Measurements from ENCODE around the gene DUOXA1.

DUOXA1 gene

GRCh38 chr15:45113380-45113990 is 16.2 kb downstream of the DUOXA1 start:
- peaks cover 28% of the 10 kb centered on the region for H3K4me1 ChIP-seq (ENCODE audit: control insufficient read depth, insufficient read depth, low read depth, low read length)
- WGBS = 5% methylated on average over 11 of the region's 14 CpGs
- DNase-seq = no peak
- no peak overlapping the region for H3K4ac ChIP-seq (ENCODE audit: low read depth in 1 of 2, low read length in 2 of 2)
- H3K14ac ChIP-seq (ENCODE audit: low read length in 2 of 2) = no peak overlapping the region
- H3K27ac ChIP-seq (ENCODE audit: low read length, poor library complexity, severe bottlenecking) = no peak overlapping the region
- no peaks in the 10 kb centered on the region for H3K36me3 ChIP-seq (ENCODE audit: control insufficient read depth in 1 of 2, insufficient read depth in 2 of 2, low read depth in 1 of 2, low read length in 2 of 2)
- H2BK120ac ChIP-seq (ENCODE audit: low read depth, low read length) = no peak overlapping the region
- no peaks in the 10 kb centered on the region for H3K79me1 ChIP-seq (replicated peaks; ENCODE audit: low read length, poor library complexity, severe bottlenecking)
- H4K8ac ChIP-seq (ENCODE audit: low read length) = no peak overlapping the region
- H3K4me2 ChIP-seq (ENCODE audit: low read length, poor library complexity, severe bottlenecking) = no peak overlapping the region
- H2BK15ac ChIP-seq (ENCODE audit: low read depth, poor library complexity, severe bottlenecking) = no peak overlapping the region
- peaks cover 86% of the 10 kb centered on the region in 2 experiments for H3K27me3 ChIP-seq (ENCODE audit: control insufficient read depth in 1 of 2, insufficient read depth in 1 of 2, low read length in 2 of 2)
- no peaks in the 10 kb centered on the region for H3K9me3 ChIP-seq (ENCODE audit: control insufficient read depth, low read length)
- no peak overlapping the region for H2AFZ ChIP-seq (ENCODE audit: low read depth, low read length)
- no peak overlapping the region for H3K23ac ChIP-seq (ENCODE audit: low read length in 2 of 2)
- H3K4me3 ChIP-seq (ENCODE audit: insufficient read depth in 1 of 2, low read depth in 1 of 2, low read length in 2 of 2) = no peak overlapping the region
- no peak overlapping the region for H2BK5ac ChIP-seq (ENCODE audit: low read depth, low read length, poor library complexity, severe bottlenecking)
- H3K18ac ChIP-seq (ENCODE audit: low read depth in 1 of 2, low read length in 2 of 2) = no peak overlapping the region
- H4K91ac ChIP-seq (ENCODE audit: low read length) = no peak overlapping the region
- H2BK12ac ChIP-seq (ENCODE audit: low read length in 2 of 2) = no peak overlapping the region
- H2AK5ac ChIP-seq (ENCODE audit: low read length, severe bottlenecking) = no peak overlapping the region
- no peak overlapping the region for H3K9ac ChIP-seq (ENCODE audit: low read length)

GRCh38 chr15:45112591-45113379 is 16.9 kb downstream of the DUOXA1 start:
- H3K27me3 ChIP-seq (ENCODE audit: control insufficient read depth in 1 of 2, insufficient read depth in 1 of 2, low read length in 2 of 2) = peaks cover 84 to 89% of the 10 kb centered on the region in 2 experiments
- H2AK5ac ChIP-seq (ENCODE audit: low read length, severe bottlenecking) = no peak overlapping the region
- no peaks in the 10 kb centered on the region for H3K36me3 ChIP-seq (ENCODE audit: control insufficient read depth in 1 of 2, insufficient read depth in 2 of 2, low read depth in 1 of 2, low read length in 2 of 2)
- no peak overlapping the region for H3K23ac ChIP-seq (ENCODE audit: low read length in 2 of 2)
- no peak overlapping the region for H2BK12ac ChIP-seq (ENCODE audit: low read length in 2 of 2)
- no peak overlapping the region for H4K8ac ChIP-seq (ENCODE audit: low read length)
- no peak for DNase-seq
- no peak overlapping the region for H3K18ac ChIP-seq (ENCODE audit: low read depth in 1 of 2, low read length in 2 of 2)
- H2BK120ac ChIP-seq (ENCODE audit: low read depth, low read length) = no peak overlapping the region
- no peak overlapping the region for H2AFZ ChIP-seq (ENCODE audit: low read depth, low read length)
- no peak overlapping the region for H3K4me2 ChIP-seq (ENCODE audit: low read length, poor library complexity, severe bottlenecking)
- H3K4ac ChIP-seq (ENCODE audit: low read depth in 1 of 2, low read length in 2 of 2) = no peak overlapping the region
- peak overlapping the region in 1 of 2 experiments; percentile 8 for H3K4me3 ChIP-seq (ENCODE audit: insufficient read depth in 1 of 2, low read depth in 1 of 2, low read length in 2 of 2)
- no peaks in the 10 kb centered on the region for H3K79me1 ChIP-seq (replicated peaks; ENCODE audit: low read length, poor library complexity, severe bottlenecking)
- H3K9me3 ChIP-seq (ENCODE audit: control insufficient read depth, low read length) = no peaks in the 10 kb centered on the region
- no peak overlapping the region for H3K14ac ChIP-seq (ENCODE audit: low read length in 2 of 2)
- no peak overlapping the region for H3K9ac ChIP-seq (ENCODE audit: low read length)
- no peak overlapping the region for H2BK5ac ChIP-seq (ENCODE audit: low read depth, low read length, poor library complexity, severe bottlenecking)
- H2BK15ac ChIP-seq (ENCODE audit: low read depth, poor library complexity, severe bottlenecking) = no peak overlapping the region
- no peak overlapping the region for H3K27ac ChIP-seq (ENCODE audit: low read length, poor library complexity, severe bottlenecking)
- H4K91ac ChIP-seq (ENCODE audit: low read length) = no peak overlapping the region
- H3K4me1 ChIP-seq (ENCODE audit: control insufficient read depth, insufficient read depth, low read depth, low read length) = peaks cover 28% of the 10 kb centered on the region
- 3% methylated on average over 52 of the region's 58 CpGs for WGBS

GRCh38 chr15:45112143-45112590 is 17.5 kb downstream of the DUOXA1 start:
- peaks cover 25% of the 10 kb centered on the region for H3K4me1 ChIP-seq (ENCODE audit: control insufficient read depth, insufficient read depth, low read depth, low read length)
- H3K9ac ChIP-seq (ENCODE audit: low read length) = no peak overlapping the region
- no peak overlapping the region for H3K18ac ChIP-seq (ENCODE audit: low read depth in 1 of 2, low read length in 2 of 2)
- no peak overlapping the region for H2BK120ac ChIP-seq (ENCODE audit: low read depth, low read length)
- H3K4me2 ChIP-seq (ENCODE audit: low read length, poor library complexity, severe bottlenecking) = no peak overlapping the region
- H3K27me3 ChIP-seq (ENCODE audit: control insufficient read depth in 1 of 2, insufficient read depth in 1 of 2, low read length in 2 of 2) = peaks cover 78 to 83% of the 10 kb centered on the region in 2 experiments
- H3K4ac ChIP-seq (ENCODE audit: low read depth in 1 of 2, low read length in 2 of 2) = no peak overlapping the region
- H3K79me1 ChIP-seq (replicated peaks; ENCODE audit: low read length, poor library complexity, severe bottlenecking) = no peaks in the 10 kb centered on the region
- H2AFZ ChIP-seq (ENCODE audit: low read depth, low read length) = no peak overlapping the region
- 2% methylated on average over 9 of the region's 13 CpGs for WGBS
- H4K8ac ChIP-seq (ENCODE audit: low read length) = no peak overlapping the region
- H3K9me3 ChIP-seq (ENCODE audit: control insufficient read depth, low read length) = no peaks in the 10 kb centered on the region
- no peak for DNase-seq
- no peak overlapping the region for H3K14ac ChIP-seq (ENCODE audit: low read length in 2 of 2)
- H2BK15ac ChIP-seq (ENCODE audit: low read depth, poor library complexity, severe bottlenecking) = no peak overlapping the region
- no peak overlapping the region for H2BK12ac ChIP-seq (ENCODE audit: low read length in 2 of 2)
- peak overlapping the region in 1 of 2 experiments; percentile 8 for H3K4me3 ChIP-seq (ENCODE audit: insufficient read depth in 1 of 2, low read depth in 1 of 2, low read length in 2 of 2)
- no peak overlapping the region for H3K23ac ChIP-seq (ENCODE audit: low read length in 2 of 2)
- no peak overlapping the region for H4K91ac ChIP-seq (ENCODE audit: low read length)
- H3K36me3 ChIP-seq (ENCODE audit: control insufficient read depth in 1 of 2, insufficient read depth in 2 of 2, low read depth in 1 of 2, low read length in 2 of 2) = no peaks in the 10 kb centered on the region
- H2BK5ac ChIP-seq (ENCODE audit: low read depth, low read length, poor library complexity, severe bottlenecking) = no peak overlapping the region
- H2AK5ac ChIP-seq (ENCODE audit: low read length, severe bottlenecking) = no peak overlapping the region
- no peak overlapping the region for H3K27ac ChIP-seq (ENCODE audit: low read length, poor library complexity, severe bottlenecking)

- no peaks in the 10 kb centered on the region for H3K36me3 ChIP-seq (ENCODE audit: control insufficient read depth in 1 of 2, insufficient read depth in 2 of 2, low read depth in 1 of 2, low read length in 2 of 2)
- no peak overlapping the region for H2BK120ac ChIP-seq (ENCODE audit: low read depth, low read length)
- H3K79me1 ChIP-seq (replicated peaks; ENCODE audit: low read length, poor library complexity, severe bottlenecking) = no peaks in the 10 kb centered on the region
- no peak overlapping the region for H3K4me2 ChIP-seq (ENCODE audit: low read length, poor library complexity, severe bottlenecking)
- no peak overlapping the region for H2AFZ ChIP-seq (ENCODE audit: low read depth, low read length)
- H2BK5ac ChIP-seq (ENCODE audit: low read depth, low read length, poor library complexity, severe bottlenecking) = no peak overlapping the region
- no peak overlapping the region for H3K23ac ChIP-seq (ENCODE audit: low read length in 2 of 2)
- H2BK12ac ChIP-seq (ENCODE audit: low read length in 2 of 2) = no peak overlapping the region
- H2BK15ac ChIP-seq (ENCODE audit: low read depth, poor library complexity, severe bottlenecking) = no peak overlapping the region
- H3K4ac ChIP-seq (ENCODE audit: low read depth in 1 of 2, low read length in 2 of 2) = no peak overlapping the region
- H3K27me3 ChIP-seq (ENCODE audit: control insufficient read depth in 1 of 2, insufficient read depth in 1 of 2, low read length in 2 of 2) = peaks cover 73 to 80% of the 10 kb centered on the region in 2 experiments
- no peak overlapping the region for H3K27ac ChIP-seq (ENCODE audit: low read length, poor library complexity, severe bottlenecking)
- no peak overlapping the region for H4K8ac ChIP-seq (ENCODE audit: low read length)
- H2AK5ac ChIP-seq (ENCODE audit: low read length, severe bottlenecking) = no peak overlapping the region
- H3K4me1 ChIP-seq (ENCODE audit: control insufficient read depth, insufficient read depth, low read depth, low read length) = peaks cover 20% of the 10 kb centered on the region
- no peak overlapping the region for H3K4me3 ChIP-seq (ENCODE audit: insufficient read depth in 1 of 2, low read depth in 1 of 2, low read length in 2 of 2)
- no peaks in the 10 kb centered on the region for H3K9me3 ChIP-seq (ENCODE audit: control insufficient read depth, low read length)
- WGBS = 8% methylated on average over 69 of the region's 71 CpGs
- no peak overlapping the region for H3K9ac ChIP-seq (ENCODE audit: low read length)
- H4K91ac ChIP-seq (ENCODE audit: low read length) = no peak overlapping the region
- H3K14ac ChIP-seq (ENCODE audit: low read length in 2 of 2) = no peak overlapping the region
- DNase-seq = no peak
- no peak overlapping the region for H3K18ac ChIP-seq (ENCODE audit: low read depth in 1 of 2, low read length in 2 of 2)
Observed at GRCh38 chr15:45111390-45112142, 18.1 kb downstream of the DUOXA1 start.

All from mesenchymal stem cell (in vitro differentiated cells and primary cell).